ENCODE data around the gene AKR7A2.

DNA sequence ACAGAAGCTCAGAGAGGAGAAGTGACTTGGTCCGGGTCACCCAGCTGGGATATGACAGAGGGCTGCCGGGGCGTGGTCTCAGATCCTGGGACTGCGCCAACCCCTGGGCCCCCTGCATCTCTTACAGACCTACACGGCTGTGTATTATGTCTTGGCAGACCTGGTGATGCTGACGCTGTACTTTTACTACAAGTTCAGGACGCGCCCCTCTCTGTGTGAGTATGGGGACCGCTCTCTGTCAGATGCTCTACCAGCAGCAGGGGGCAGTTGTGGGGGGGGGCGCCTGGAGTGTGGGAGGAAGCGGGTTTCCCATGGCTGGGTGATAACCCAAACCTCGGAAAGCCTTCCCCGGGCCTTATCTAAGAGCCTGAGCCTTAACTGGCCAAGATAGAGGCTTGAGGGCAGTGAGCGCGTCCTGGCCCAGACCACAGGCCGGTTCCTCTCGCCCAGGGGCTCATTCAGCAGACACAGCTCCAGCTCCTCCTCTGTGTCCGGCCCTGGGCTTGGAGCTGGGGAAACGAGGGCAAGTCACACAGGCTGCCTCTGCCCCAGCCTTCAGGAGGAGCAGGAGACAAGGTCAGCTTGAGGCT is 13.5 kb upstream of the AKR7A2 start:
- TF ChIP-seq, protein P1, sequence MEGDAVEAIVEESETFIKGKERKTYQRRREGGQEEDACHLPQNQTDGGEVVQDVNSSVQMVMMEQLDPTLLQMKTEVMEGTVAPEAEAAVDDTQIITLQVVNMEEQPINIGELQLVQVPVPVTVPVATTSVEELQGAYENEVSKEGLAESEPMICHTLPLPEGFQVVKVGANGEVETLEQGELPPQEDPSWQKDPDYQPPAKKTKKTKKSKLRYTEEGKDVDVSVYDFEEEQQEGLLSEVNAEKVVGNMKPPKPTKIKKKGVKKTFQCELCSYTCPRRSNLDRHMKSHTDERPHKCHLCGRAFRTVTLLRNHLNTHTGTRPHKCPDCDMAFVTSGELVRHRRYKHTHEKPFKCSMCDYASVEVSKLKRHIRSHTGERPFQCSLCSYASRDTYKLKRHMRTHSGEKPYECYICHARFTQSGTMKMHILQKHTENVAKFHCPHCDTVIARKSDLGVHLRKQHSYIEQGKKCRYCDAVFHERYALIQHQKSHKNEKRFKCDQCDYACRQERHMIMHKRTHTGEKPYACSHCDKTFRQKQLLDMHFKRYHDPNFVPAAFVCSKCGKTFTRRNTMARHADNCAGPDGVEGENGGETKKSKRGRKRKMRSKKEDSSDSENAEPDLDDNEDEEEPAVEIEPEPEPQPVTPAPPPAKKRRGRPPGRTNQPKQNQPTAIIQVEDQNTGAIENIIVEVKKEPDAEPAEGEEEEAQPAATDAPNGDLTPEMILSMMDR (conservative IDR thresholded peaks at IDR 0.05 in 1 of 2, IDR thresholded peaks at IDR 0.05 in 1 of 2; ENCODE audit: extremely low read depth in 1 of 2, insufficient read depth in 1 of 2, low read depth in 1 of 2, low read length in 2 of 2): no peak
- no peak for TF ChIP-seq EZH2 (IDR thresholded peaks at IDR 0.05; ENCODE audit: borderline replicate concordance, low read length)
